KG1 (cell line): Measurements from ENCODE around the gene OR14C36.
"Not testable (repeated sequence)": the region's sequence is repeated elsewhere in the genome, so short reads cannot be mapped to it uniquely, and the experiment has no call there.

Source experiments
- DNase-seq: peaks from one replicate; lab custom pipeline; 2025; lab: John Stamatoyannopoulos, UW

OR14C36 gene

GRCh38 chr1:248348475-248348874, at the start of gene OR14C36:
Gene OR14C36, plus strand, starts transcription at chr1:248348775. Its CDS starts 0 bp downstream, at chr1:248348775.
- DNase-seq, result no peak

DNA sequence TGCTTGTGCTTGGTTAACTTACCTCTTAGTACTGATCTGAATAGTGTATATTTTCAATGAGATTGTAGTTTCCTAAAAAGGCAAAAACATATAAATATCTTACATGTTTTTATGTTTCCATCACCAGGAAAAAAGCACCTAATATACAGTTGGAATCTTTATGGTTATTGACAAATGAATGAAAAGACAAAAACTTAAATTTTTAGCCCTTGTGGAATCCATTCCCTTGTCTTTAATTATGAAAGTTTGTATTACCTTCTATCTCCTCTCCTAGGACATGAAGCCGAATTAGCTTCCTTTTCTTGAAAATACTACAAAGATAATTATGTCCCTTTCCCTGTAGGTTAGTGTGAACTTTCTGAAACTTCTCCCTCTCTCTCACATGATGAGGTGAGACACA, 45.3 kb upstream of the OR14C36 start, which contains the start of gene OR2T12:
Gene OR2T12, minus strand, starts transcription at position 101 of the 400 bp plus-strand sequence. CDS start 7,846 bp downstream, outside the sequence.
- no peak for DNase-seq

GRCh38 chr1:248305672-248306071, 42.9 kb upstream of the OR14C36 start:
- not testable (repeated sequence) for DNase-seq

GRCh38 chr1:248306103-248306502, 42.5 kb upstream of the OR14C36 start:
- DNase-seq, result no peak

GRCh38 chr1:248306740-248307139, 41.8 kb upstream of the OR14C36 start:
- not testable (repeated sequence) for DNase-seq

DNA sequence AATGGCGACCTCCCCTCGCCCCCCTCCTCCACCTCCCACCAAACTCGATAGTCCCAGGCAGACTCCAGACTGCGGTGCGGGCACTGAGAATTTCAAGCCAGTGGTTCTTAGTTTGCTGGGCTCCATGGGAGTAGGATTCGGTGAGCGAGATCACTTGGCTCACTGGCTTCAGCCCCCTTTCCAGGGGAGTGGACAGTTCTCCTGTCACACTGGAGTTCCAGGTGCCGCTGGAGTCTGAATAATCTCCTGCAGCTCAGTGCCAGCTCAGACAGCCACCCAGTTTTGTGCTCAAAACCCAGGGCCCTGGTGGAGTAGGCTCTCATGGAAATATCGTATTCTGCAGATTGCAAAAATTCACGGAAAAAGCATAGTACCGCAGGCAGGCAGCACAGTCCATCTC, 31.8 kb upstream of the OR14C36 start:
- DNase-seq, result no peak

- DNase-seq, result no peak
These were observed 24.1 kb upstream of the OR14C36 start, which contains the start of gene OR2M7 for GRCh38 chr1:248324468-248324867. Gene OR2M7, minus strand, starts transcription at chr1:248324568. Its CDS starts 0 bp downstream, at chr1:248324568.

- no peak for DNase-seq
These were observed 5.1 kb upstream of the OR14C36 start for GRCh38 chr1:248343451-248343850.

DNA sequence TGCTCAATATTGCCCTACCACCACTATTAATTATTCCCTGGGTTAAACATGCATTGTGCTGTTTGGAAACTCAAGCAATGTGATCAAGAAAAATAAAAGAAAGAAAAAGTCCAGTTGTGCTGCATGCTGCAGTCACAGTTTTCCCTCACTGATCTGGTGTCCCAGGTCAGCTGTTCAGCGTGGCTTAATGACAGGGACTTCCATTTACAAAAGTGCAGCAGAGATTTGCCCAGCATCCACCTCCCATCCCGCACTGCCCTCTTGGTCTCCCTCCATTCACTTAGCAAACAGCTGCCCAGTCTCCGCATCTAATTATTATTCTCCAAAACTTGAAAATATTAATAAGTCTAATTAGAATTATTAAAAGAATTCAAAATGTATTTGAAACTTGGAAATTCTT, 10.8 kb downstream of the OR14C36 start:
- DNase-seq, result no peak

DNA sequence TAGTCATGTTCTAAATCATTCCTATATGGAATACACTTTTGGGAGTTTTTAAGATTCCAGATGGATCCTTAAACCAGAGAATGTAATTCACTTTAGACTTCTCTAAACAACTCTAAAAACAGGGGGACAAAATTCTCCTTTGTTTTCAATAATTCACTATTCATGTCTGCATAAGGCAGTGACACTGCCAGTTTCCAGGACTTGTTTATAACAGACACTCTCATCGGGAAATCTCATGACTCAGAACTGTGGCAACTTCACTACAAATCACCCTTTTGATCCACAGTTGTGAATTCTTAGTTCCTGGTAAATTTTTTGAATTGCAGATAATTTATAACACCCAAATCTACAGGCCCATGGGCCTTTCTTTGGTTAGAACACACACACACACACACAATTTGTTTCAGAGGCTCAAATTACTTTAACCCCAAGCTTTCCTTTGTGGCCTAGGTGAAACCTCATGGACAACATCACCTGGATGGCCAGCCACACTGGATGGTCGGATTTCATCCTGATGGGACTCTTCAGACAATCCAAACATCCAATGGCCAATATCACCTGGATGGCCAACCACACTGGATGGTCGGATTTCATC, 12.6 kb downstream of the OR14C36 start, which contains the start of gene OR2T4:
Gene OR2T4, plus strand, starts transcription at position 545 of the 595 bp plus-strand sequence. Its CDS starts 0 bp downstream, at position 545.
- DNase-seq, result no peak

- no peak for DNase-seq
These were observed 18.0 kb downstream of the OR14C36 start for GRCh38 chr1:248366609-248367008.

DNA sequence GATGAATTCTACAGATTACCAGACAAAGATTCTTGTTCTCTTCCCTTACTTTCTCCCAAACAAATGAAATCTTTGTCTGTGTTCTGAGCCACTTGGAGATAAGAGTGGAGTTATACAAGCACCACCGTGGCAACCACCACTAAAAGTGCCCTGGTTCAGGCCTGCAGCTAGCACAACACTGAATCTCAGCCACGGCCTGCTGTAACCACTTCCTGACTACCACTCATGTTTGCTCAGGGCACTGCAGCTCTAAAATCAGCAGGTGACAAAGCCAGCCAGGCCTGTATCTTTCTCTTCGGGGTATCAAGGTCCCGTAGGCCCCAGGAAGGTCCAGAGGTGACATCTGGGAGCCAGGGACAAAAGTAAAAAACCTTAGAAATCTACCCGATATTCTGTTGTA, 23.8 kb downstream of the OR14C36 start:
- no peak for DNase-seq

- no peak for DNase-seq
These were observed 25.2 kb downstream of the OR14C36 start for GRCh38 chr1:248373761-248374160.

- no peak for DNase-seq
These were observed 26.9 kb downstream of the OR14C36 start, which contains the start of gene OR2T6 for GRCh38 chr1:248375446-248375845. Gene OR2T6, plus strand, starts transcription at chr1:248375746. Its CDS starts 11,863 bp downstream, at chr1:248387609.

- DNase-seq, result no peak
These were observed 28.3 kb downstream of the OR14C36 start for GRCh38 chr1:248376916-248377315.

DNA sequence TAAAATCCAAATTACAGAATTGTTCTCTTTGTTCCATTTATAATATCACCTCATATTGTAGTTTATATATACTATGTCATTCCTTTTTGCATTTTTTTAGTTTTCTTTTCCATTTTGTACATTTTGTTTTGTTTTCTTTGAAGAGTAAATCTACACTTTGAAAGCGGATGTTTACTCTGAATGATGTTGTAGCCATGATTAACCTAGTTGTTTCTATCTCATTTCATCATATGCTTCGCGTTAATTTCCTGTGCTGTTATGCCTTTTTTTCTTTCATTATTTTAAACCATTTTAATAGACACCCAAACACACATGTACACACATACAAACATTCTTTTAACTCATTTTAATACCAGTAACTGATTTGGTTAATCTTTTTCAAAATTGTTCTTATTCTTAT, 32.3 kb downstream of the OR14C36 start:
- DNase-seq, result no peak

DNA sequence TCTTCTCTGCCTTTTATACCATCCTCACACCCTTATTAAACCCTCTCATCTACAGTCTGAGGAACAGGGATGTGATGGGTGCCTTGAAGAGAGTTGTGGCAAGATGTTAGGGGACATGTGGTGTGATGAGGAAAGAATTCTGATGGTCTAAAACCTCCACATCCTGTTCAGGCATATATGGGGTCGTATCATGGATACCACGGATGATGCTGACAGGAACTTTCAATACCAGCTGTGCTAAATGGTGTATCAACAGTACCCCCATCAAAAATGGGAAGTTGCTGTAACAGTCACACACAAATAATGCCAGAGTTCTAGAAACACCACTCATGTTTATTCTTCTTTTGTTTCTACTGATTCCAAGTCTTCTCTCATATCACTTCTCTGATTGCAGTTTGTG, 39.9 kb downstream of the OR14C36 start:
- peak; percentile 2 for DNase-seq

- DNase-seq, result no peak
These were observed 44.5 kb downstream of the OR14C36 start for GRCh38 chr1:248393050-248393449.
